AG09309 (cell line): Measurements from ENCODE around the gene SPDEF.

Experiments
- DNase-seq: peaks from one replicate; pipeline ENCODE4 v3.0.0-alpha.2; 2010; ENCODE audit warnings: low read depth
- H3K4me3 ChIP-seq: 2 replicates; pipeline ENCODE4 v1.5.1; 2011; ENCODE audit warnings: mild to moderate bottlenecking, low read depth, low read length, moderate library complexity; ENCODE audit not compliant: control insufficient read depth
- CTCF ChIP-seq: IDR thresholded peaks from 2 replicates; pipeline ENCODE4 v1.5.1; 2011; ENCODE audit warnings: mild to moderate bottlenecking, low read depth, low read length, inconsistent platforms; ENCODE audit not compliant: insufficient read depth, control insufficient read depth; ENCODE audit errors: missing control alignments

Gene SPDEF

GRCh38 chr6:34585108-34585507, 29.0 kb upstream of the SPDEF start:
- H3K4me3 ChIP-seq = no peak overlapping the region
- TF ChIP-seq CTCF = no peak
- no peak for DNase-seq

GRCh38 chr6:34584694-34585093, 28.6 kb upstream of the SPDEF start:
- H3K4me3 ChIP-seq = no peak overlapping the region
- DNase-seq = no peak
- no peak for TF ChIP-seq CTCF

GRCh38 chr6:34583861-34584604, 27.9 kb upstream of the SPDEF start:
- DNase-seq = no peak
- no peak overlapping the region for H3K4me3 ChIP-seq
- TF ChIP-seq CTCF = no peak

GRCh38 chr6:34583461-34583860, 27.3 kb upstream of the SPDEF start:
- no peak for TF ChIP-seq CTCF
- DNase-seq = no peak
- no peak overlapping the region for H3K4me3 ChIP-seq

GRCh38 chr6:34581561-34581920, 25.4 kb upstream of the SPDEF start:
- no peak for DNase-seq
- H3K4me3 ChIP-seq = no peak overlapping the region
- no peak for TF ChIP-seq CTCF

GRCh38 chr6:34580707-34581560, 24.8 kb upstream of the SPDEF start:
- H3K4me3 ChIP-seq = no peak overlapping the region
- TF ChIP-seq CTCF = no peak
- DNase-seq = no peak
